H9 (cell line): ENCODE results near the gene OR52E6. TPM values are rescaled to one million over a fixed set of nuclear protein-coding genes. Genes with fewer than 3 reads are reported as not detected.

Experiments
- DNase-seq: peaks from one replicate; pipeline ENCODE4 v3.0.0-alpha.2; 2017
- H2AFZ ChIP-seq: one replicate; pipeline ENCODE4 v1.6.1; 2013; ENCODE audit warnings: mild to moderate bottlenecking, low read length, control low read depth, moderate library complexity
- H2AK5ac ChIP-seq: 2 replicates; pipeline ENCODE4 v1.6.1; 2013; ENCODE audit warnings: low read length, control low read depth, mixed read lengths; ENCODE audit not compliant: insufficient read length
- H2BK120ac ChIP-seq: one replicate; pipeline ENCODE4 v1.6.1; 2013; ENCODE audit warnings: low read depth, mild to moderate bottlenecking, low read length, control low read depth, inconsistent platforms; ENCODE audit not compliant: poor library complexity, severe bottlenecking
- H2BK12ac ChIP-seq: 2 replicates; pipeline ENCODE4 v1.6.1; 2013; ENCODE audit warnings: low read length, control low read depth, mixed read lengths, low read depth; ENCODE audit not compliant: insufficient read length
- H2BK15ac ChIP-seq: 2 replicates; pipeline ENCODE4 v1.6.1; 2013; ENCODE audit warnings: low read depth, low read length, control low read depth
- H2BK20ac ChIP-seq: one replicate; pipeline ENCODE4 v1.6.1; 2013; ENCODE audit warnings: low read depth, mild to moderate bottlenecking, low read length, control low read depth, inconsistent platforms; ENCODE audit not compliant: poor library complexity, severe bottlenecking
- H2BK5ac ChIP-seq: 2 replicates; pipeline ENCODE4 v1.6.1; 2013; ENCODE audit warnings: low read length, control low read depth, mixed read lengths; ENCODE audit not compliant: insufficient read length
- H3K14ac ChIP-seq: 2 replicates; pipeline ENCODE4 v1.6.1; 2013; ENCODE audit warnings: low read length, control low read depth; ENCODE audit not compliant: insufficient read depth
- H3K18ac ChIP-seq: 2 replicates; pipeline ENCODE4 v1.6.1; 2013; ENCODE audit warnings: low read depth, mild to moderate bottlenecking, mixed read lengths, low read length, control low read depth; ENCODE audit not compliant: insufficient read length
- H3K23ac ChIP-seq: 2 replicates; pipeline ENCODE4 v1.6.1; 2013; ENCODE audit warnings: low read length, control low read depth, mixed read lengths, low read depth; ENCODE audit not compliant: insufficient read length
- H3K23me2 ChIP-seq: 2 replicates; pipeline ENCODE4 v1.6.1; 2013; ENCODE audit warnings: low read depth, mild to moderate bottlenecking, mixed read lengths, low read length, control low read depth; ENCODE audit not compliant: insufficient read length, poor library complexity, severe bottlenecking
- H3K27ac ChIP-seq: 2 replicates; pipeline ENCODE4 v1.5.1; 2013; ENCODE audit warnings: low read length, control low read depth, mixed read lengths, low read depth; ENCODE audit not compliant: insufficient read length
- H3K27me3 ChIP-seq: 2 replicates; pipeline ENCODE4 v1.6.1; 2013; ENCODE audit warnings: low read length, control low read depth, inconsistent platforms; ENCODE audit not compliant: insufficient read depth
- H3K4ac ChIP-seq: 2 replicates; pipeline ENCODE4 v1.6.1; 2013; ENCODE audit warnings: low read depth, mild to moderate bottlenecking, control low read depth, inconsistent platforms, low read length, moderate library complexity
- H3K4me1 ChIP-seq: 2 replicates; pipeline ENCODE4 v1.6.1; 2013; ENCODE audit warnings: low read length, control low read depth, inconsistent platforms; ENCODE audit not compliant: insufficient read depth
- H3K4me2 ChIP-seq: 2 replicates; pipeline ENCODE4 v1.6.1; 2013; ENCODE audit warnings: low read length, control low read depth, mixed read lengths; ENCODE audit not compliant: insufficient read length, insufficient read depth
- H3K56ac ChIP-seq: 2 replicates; pipeline ENCODE4 v1.6.1; 2013; ENCODE audit warnings: low read depth, mild to moderate bottlenecking, mixed read lengths, low read length, control low read depth; ENCODE audit not compliant: insufficient read length
- H3K79me1 ChIP-seq: 2 replicates; pipeline ENCODE4 v1.6.1; 2013; ENCODE audit warnings: low read depth, mild to moderate bottlenecking, moderate library complexity, low read length, control low read depth, inconsistent platforms; ENCODE audit not compliant: insufficient read depth, poor library complexity, severe bottlenecking
- H3K79me2 ChIP-seq: 2 replicates; pipeline ENCODE4 v1.6.1; 2013; ENCODE audit warnings: low read length, control low read depth, inconsistent platforms; ENCODE audit not compliant: insufficient read depth
- H3K9ac ChIP-seq: 2 replicates; pipeline ENCODE4 v1.6.1; 2013; ENCODE audit warnings: low read length, control low read depth, mixed read lengths; ENCODE audit not compliant: insufficient read length; ENCODE audit errors: extremely low read depth
- H3K9me3 ChIP-seq: one replicate; pipeline ENCODE4 v1.6.1; 2013; ENCODE audit warnings: low read depth, low read length, inconsistent platforms; ENCODE audit not compliant: control insufficient read depth
- H3T11ph ChIP-seq: one replicate; pipeline ENCODE4 v1.6.1; 2013; ENCODE audit warnings: mild to moderate bottlenecking, low read length, control low read depth, inconsistent platforms
- H4K20me1 ChIP-seq: one replicate; pipeline ENCODE4 v1.6.1; 2013; ENCODE audit not compliant: control insufficient read depth, insufficient read length, insufficient read depth
- H4K5ac ChIP-seq: 2 replicates; pipeline ENCODE4 v1.6.1; 2013; ENCODE audit warnings: low read depth, mild to moderate bottlenecking, mixed read lengths, low read length, control low read depth; ENCODE audit not compliant: insufficient read length
- H4K8ac ChIP-seq: replicated peaks from 2 replicates; pipeline ENCODE4 v1.6.1; 2013; ENCODE audit warnings: low read length, control low read depth, mixed read lengths, low read depth; ENCODE audit not compliant: insufficient read length
- H4K91ac ChIP-seq: 2 replicates; pipeline ENCODE4 v1.6.1; 2013; ENCODE audit warnings: low read depth, mild to moderate bottlenecking, moderate library complexity, mixed read lengths, low read length, control low read depth; ENCODE audit not compliant: insufficient read length
- H3K27ac Mint-ChIP-seq, 3 experiments: 2 replicates in 2 of 3; 3 replicates in 1 of 3; pipeline ENCODE4 v1.8.0; 2020 to 2021; ENCODE audit warnings: mixed read lengths in 3 of 3, mild to moderate bottlenecking in 1 of 3, moderate library complexity in 1 of 3
- H3K27me3 Mint-ChIP-seq: 2 replicates; pipeline ENCODE4 v1.8.0; 2021; ENCODE audit warnings: low read depth, mild to moderate bottlenecking, moderate library complexity, mixed read lengths
- H3K36me3 Mint-ChIP-seq, 3 experiments: 2 replicates in 2 of 3; 3 replicates in 1 of 3; pipeline ENCODE4 v1.8.0; 2020 to 2021; ENCODE audit warnings: low read depth in 3 of 3, mixed read lengths in 3 of 3; ENCODE audit not compliant: insufficient read depth in 1 of 3
- H3K4me1 Mint-ChIP-seq, 2 experiments: 2 replicates each; pipeline ENCODE4 v1.8.0; 2020; ENCODE audit warnings: mixed read lengths in 2 of 2
- H3K4me3 Mint-ChIP-seq, 2 experiments: 2 replicates in 1 of 2; 3 replicates in 1 of 2; pipeline ENCODE4 v1.8.0; 2020 to 2021; ENCODE audit warnings: mild to moderate bottlenecking in 2 of 2, mixed read lengths in 2 of 2, moderate library complexity in 1 of 2
- H3K9me3 Mint-ChIP-seq, 2 experiments: 2 replicates in 1 of 2; 3 replicates in 1 of 2; pipeline ENCODE4 v1.8.0; 2020; ENCODE audit warnings: mild to moderate bottlenecking in 2 of 2, mixed read lengths in 2 of 2, moderate library complexity in 1 of 2
- WGBS: extraction: QIAGEN DNeasy Blood & Tissue Kit; methylation state at CpG from one replicate; pipeline ENCODE4 v1.1.7; 2013; ENCODE audit warnings: missing lambda C conversion rate, low lambda C conversion rate, mixed read lengths; ENCODE audit not compliant: insufficient read length; ENCODE audit errors: extremely low coverage; 5-methylcytosine and 5-hydroxymethylcytosine counted together
- total RNA-seq: library from RNA; stranded (reverse); gene quantifications from 2 replicates; pipeline ENCODE4 v1.2.1, GENCODE V29; 2021
- TF ChIP-seq, protein P1 (sequence below): fragments of 200-600 bp; sonication (generic); conservative IDR thresholded peaks from 3 replicates; pipeline ENCODE4 v1.8.0; 2021; ENCODE audit warnings: antibody characterized with exemption, mild to moderate bottlenecking

Gene OR52E6
- total RNA-seq, 1 experiment from 2014 or later: not detected

DNA sequence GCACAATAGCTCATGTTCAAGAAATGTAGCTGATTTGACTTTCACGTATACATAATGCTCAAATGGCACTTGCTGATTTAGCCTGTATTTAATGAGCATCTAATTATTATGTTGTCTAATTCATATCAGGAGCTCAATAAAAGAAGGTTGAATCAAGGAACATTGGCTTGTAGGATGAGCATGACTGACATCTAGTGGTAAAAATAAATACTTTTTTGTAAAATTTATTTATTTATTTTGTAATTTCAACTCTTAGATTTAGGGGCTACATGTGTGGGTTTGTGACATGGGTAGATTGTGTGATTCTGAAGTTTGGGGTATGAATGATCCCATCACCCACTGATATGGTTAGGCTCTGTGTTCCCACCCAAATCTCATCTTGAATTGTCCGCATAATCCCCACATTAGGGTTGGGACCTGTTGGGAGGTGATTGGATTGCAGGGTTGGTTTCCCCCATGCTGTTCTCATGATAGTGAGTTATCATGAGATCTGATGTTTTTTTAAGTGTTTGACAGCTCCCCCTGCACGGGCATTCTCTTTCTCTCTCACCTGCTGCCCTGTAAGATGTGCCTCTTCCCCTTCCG is 49.6 kb upstream of the OR52E6 start:
- Histone ChIP-seq H3K23ac (no peak overlapping the region), H3K14ac (no peak overlapping the region), H3K4me1 (no peaks in the 10 kb centered on the region), H2BK20ac (no peak overlapping the region), H2BK5ac (no peak overlapping the region), H3K79me1 (no peaks in the 10 kb centered on the region), H4K91ac (no peak overlapping the region), H3K4me2 (no peak overlapping the region), H3K9ac (no peak overlapping the region), H2AFZ (no peak overlapping the region), H2BK12ac (no peak overlapping the region), H3K18ac (no peak overlapping the region), H4K5ac (no peak overlapping the region), H4K20me1 (no peaks in the 10 kb centered on the region), H2AK5ac (no peak overlapping the region), H3K27ac (no peak overlapping the region), H3K27me3 (no peaks in the 10 kb centered on the region), H2BK120ac (no peak overlapping the region), H2BK15ac (no peak overlapping the region), H4K8ac (no peak overlapping the region), H3K9me3 (no peaks in the 10 kb centered on the region), H3T11ph (no peak overlapping the region), H3K56ac (no peak overlapping the region), H3K23me2 (no peaks in the 10 kb centered on the region), H3K4ac (no peak overlapping the region), H3K79me2 (no peaks in the 10 kb centered on the region)
- TF ChIP-seq, protein P1, sequence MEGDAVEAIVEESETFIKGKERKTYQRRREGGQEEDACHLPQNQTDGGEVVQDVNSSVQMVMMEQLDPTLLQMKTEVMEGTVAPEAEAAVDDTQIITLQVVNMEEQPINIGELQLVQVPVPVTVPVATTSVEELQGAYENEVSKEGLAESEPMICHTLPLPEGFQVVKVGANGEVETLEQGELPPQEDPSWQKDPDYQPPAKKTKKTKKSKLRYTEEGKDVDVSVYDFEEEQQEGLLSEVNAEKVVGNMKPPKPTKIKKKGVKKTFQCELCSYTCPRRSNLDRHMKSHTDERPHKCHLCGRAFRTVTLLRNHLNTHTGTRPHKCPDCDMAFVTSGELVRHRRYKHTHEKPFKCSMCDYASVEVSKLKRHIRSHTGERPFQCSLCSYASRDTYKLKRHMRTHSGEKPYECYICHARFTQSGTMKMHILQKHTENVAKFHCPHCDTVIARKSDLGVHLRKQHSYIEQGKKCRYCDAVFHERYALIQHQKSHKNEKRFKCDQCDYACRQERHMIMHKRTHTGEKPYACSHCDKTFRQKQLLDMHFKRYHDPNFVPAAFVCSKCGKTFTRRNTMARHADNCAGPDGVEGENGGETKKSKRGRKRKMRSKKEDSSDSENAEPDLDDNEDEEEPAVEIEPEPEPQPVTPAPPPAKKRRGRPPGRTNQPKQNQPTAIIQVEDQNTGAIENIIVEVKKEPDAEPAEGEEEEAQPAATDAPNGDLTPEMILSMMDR: peak; percentile 71
- DNase-seq: no peak
- Mint-ChIP-seq H3K27ac (no peak overlapping the region), H3K4me3 (no peak overlapping the region), H3K4me1 (peaks cover 0 to 10% of the 10 kb centered on the region in 2 experiments; a peak in 2 of 4 replicates), H3K9me3 (no peaks in the 10 kb centered on the region), H3K36me3 (no peaks in the 10 kb centered on the region), H3K27me3 (no peaks in the 10 kb centered on the region)
- no CpG with 5 or more reads among the region's 4 CpGs for WGBS
